Osteoblast (primary cell): ENCODE data around the gene SBF1. TPM values are rescaled to one million over a fixed set of nuclear protein-coding genes. Genes with fewer than 3 reads are reported as not detected.

Source experiments
- DNase-seq: peaks from one replicate; pipeline ENCODE4 v3.0.0; 2011; ENCODE audit warnings: low spot score, mixed read lengths; ENCODE audit not compliant: insufficient read length; ENCODE audit errors: missing footprints
- H2AFZ ChIP-seq: 2 replicates; pipeline ENCODE4 v1.6.0; 2011; ENCODE audit warnings: mild to moderate bottlenecking, low read length
- H3K27ac ChIP-seq: 2 replicates; pipeline ENCODE4 v1.5.1; 2011; ENCODE audit warnings: mild to moderate bottlenecking, low read depth, low read length, moderate library complexity
- H3K27me3 ChIP-seq: 2 replicates; pipeline ENCODE4 v1.6.0; 2012; ENCODE audit warnings: mild to moderate bottlenecking, control low read depth, inconsistent platforms, low read length, moderate library complexity; ENCODE audit not compliant: insufficient read depth
- H3K36me3 ChIP-seq: 2 replicates; pipeline ENCODE4 v1.5.1; 2011; ENCODE audit warnings: mild to moderate bottlenecking, low read length, control low read depth, moderate library complexity; ENCODE audit not compliant: insufficient read depth
- H3K4me1 ChIP-seq: 2 replicates; pipeline ENCODE4 v1.5.1; 2011; ENCODE audit warnings: mild to moderate bottlenecking, low read length, control low read depth, moderate library complexity; ENCODE audit not compliant: insufficient read depth
- H3K4me2 ChIP-seq: 2 replicates; pipeline ENCODE4 v1.6.0; 2011; ENCODE audit warnings: mild to moderate bottlenecking, low read length; ENCODE audit not compliant: insufficient read depth
- H3K4me3 ChIP-seq: fragments of 200-600 bp; sonication (generic); 3 replicates; pipeline ENCODE4 v1.5.1; 2012; ENCODE audit warnings: mild to moderate bottlenecking, low read length, inconsistent platforms; ENCODE audit not compliant: insufficient read depth
- H3K79me2 ChIP-seq: 2 replicates; pipeline ENCODE4 v1.6.0; 2012; ENCODE audit warnings: mild to moderate bottlenecking, low read length, control low read depth, inconsistent platforms; ENCODE audit not compliant: insufficient read depth
- H3K9me3 ChIP-seq: 2 replicates; pipeline ENCODE4 v1.5.1; 2011; ENCODE audit warnings: low read depth, low read length, control low read depth
- H4K20me1 ChIP-seq: 2 replicates; pipeline ENCODE4 v1.6.0; 2012; ENCODE audit warnings: mild to moderate bottlenecking, low read length, control low read depth; ENCODE audit not compliant: insufficient read depth
- total RNA-seq: library from RNA; depleted of rRNA; stranded (reverse); fragments of >200 nt; gene quantifications from 2 replicates; pipeline ENCODE4 v1.2.3, GENCODE V29; 2012
- TF ChIP-seq, protein P1 (sequence below): IDR thresholded peaks from 2 replicates; pipeline ENCODE4 v1.5.1; 2011; ENCODE audit warnings: mild to moderate bottlenecking, low read depth, low read length, moderate library complexity; ENCODE audit errors: extremely low read depth

SBF1 gene
- total RNA-seq, 1 donor: 93.0 TPM

DNA sequence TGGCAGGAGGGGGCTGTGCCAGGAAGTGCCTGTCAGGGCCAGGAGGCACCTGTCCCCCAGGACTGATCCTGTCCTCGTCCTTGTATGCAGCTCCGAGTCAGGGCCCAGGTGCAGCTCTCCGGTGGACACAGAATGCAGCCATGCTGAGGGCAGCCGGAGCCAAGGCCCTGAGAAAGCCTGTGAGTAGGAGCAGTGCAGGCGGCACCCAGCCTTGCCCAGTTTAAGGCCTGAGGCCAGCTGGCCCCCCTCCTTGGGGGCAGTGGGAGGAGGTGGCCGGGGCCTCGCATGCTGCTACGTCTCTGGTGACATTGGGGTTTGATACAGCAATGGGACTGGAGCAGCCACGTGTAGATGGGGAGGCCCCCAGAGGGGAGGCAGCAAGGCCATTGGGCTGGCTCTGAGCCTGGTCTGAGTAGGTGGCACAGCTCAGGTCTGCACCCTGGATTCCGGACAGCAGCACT is 34.9 kb downstream of the SBF1 start:
- Histone ChIP-seq H3K4me2 (no peak overlapping the region), H3K36me3 (peaks cover 25% of the 10 kb centered on the region)

DNA sequence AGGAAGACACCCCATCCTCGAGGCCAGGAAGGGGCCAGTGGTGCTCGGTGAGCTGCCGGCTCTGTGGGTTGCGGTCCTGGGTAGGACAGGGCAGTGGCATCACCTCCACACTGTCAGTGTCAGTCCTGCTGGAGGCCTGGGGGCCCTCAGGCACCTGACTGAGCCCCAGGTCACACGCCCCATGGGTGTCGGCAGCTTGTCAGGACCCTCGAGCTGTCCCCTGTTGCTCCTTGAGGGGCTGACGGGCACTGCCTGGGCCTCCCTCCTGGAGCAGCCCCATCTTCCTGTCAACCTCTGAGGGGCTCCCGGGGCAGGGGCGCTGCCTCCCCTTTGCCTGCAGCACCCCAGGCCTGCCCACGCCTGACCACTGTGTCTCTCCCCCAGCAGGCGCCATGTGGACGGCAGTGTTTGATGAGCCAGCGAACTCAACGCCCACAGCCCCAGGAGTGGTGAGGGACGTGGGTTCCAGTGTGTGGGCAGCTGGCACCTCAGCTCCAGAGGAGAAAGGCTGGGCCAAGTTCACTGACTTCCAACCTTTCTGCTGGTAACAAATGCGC is 35.4 kb downstream of the SBF1 start:
- no peak for DNase-seq
- H3K4me2 ChIP-seq: no peak overlapping the region
- TF ChIP-seq, protein P1, sequence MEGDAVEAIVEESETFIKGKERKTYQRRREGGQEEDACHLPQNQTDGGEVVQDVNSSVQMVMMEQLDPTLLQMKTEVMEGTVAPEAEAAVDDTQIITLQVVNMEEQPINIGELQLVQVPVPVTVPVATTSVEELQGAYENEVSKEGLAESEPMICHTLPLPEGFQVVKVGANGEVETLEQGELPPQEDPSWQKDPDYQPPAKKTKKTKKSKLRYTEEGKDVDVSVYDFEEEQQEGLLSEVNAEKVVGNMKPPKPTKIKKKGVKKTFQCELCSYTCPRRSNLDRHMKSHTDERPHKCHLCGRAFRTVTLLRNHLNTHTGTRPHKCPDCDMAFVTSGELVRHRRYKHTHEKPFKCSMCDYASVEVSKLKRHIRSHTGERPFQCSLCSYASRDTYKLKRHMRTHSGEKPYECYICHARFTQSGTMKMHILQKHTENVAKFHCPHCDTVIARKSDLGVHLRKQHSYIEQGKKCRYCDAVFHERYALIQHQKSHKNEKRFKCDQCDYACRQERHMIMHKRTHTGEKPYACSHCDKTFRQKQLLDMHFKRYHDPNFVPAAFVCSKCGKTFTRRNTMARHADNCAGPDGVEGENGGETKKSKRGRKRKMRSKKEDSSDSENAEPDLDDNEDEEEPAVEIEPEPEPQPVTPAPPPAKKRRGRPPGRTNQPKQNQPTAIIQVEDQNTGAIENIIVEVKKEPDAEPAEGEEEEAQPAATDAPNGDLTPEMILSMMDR: no peak
- no peaks in the 10 kb centered on the region for H3K79me2 ChIP-seq
- H3K27ac ChIP-seq: no peak overlapping the region
- H3K9me3 ChIP-seq: no peaks in the 10 kb centered on the region
- H3K27me3 ChIP-seq: no peaks in the 10 kb centered on the region
- no peak overlapping the region for H2AFZ ChIP-seq
- peaks cover 2% of the 10 kb centered on the region for H3K4me1 ChIP-seq
- H4K20me1 ChIP-seq: peaks cover 10% of the 10 kb centered on the region
- no peak overlapping the region for H3K4me3 ChIP-seq
- H3K36me3 ChIP-seq: peaks cover 26% of the 10 kb centered on the region

More for the DNA sequence above, 34.9 kb downstream of the SBF1 start:
- no peak for DNase-seq
- Histone ChIP-seq H3K79me2 (no peaks in the 10 kb centered on the region), H3K9me3 (no peaks in the 10 kb centered on the region), H3K4me3 (no peak overlapping the region), H2AFZ (no peak overlapping the region), H3K27ac (no peak overlapping the region), H3K27me3 (no peaks in the 10 kb centered on the region), H4K20me1 (peaks cover 10% of the 10 kb centered on the region), H3K4me1 (peaks cover 7% of the 10 kb centered on the region)
- TF ChIP-seq, protein P1: no peak

DNA sequence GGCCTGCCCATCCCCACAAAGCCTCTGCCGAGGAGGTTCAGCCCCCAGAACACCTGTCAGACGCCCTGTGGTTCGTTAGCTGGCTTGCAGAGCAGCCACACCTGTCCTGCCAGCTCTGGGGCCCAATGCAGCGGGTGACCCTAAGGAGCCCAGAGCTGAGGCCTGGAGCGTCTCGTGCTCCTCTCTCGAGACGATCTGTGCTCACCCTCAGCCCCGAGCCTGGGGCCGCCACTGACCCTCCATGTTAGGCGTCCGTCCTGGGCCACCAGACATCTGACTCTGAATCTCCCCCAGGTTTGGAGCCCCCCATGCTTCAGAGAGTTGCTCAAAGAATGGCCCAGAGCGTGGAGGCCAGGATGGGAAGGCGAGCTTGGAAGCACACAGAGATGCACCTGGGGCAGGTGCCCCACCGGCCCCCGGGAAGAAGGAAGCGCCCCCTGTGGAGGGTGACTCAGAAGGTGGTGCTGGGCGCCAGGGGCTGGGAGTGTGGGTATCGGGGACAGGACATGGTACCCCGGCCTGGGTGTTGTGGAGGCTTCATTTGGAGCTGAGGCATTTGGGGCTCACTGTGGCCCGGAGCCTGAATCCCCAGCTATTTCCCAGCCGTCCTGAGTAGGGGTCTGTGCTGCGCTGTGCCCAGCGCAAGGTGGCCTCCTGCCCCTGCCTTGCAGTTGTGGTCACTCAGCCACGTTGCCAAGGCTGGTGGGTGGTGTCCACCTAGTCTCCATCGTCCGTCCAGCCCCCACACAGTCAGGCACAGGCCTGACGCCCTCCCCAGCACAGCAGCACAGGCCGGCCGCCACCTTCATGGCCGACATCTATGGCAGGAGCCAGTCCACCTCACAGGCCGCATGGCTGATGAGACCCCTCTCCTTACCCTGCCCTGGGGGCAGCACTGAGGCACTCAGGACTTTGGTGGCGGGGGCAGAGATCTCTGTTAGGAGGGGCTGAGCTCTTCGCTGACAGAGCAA is 36.2 kb downstream of the SBF1 start:
- Histone ChIP-seq H3K27me3 (no peaks in the 10 kb centered on the region), H3K4me1 (no peaks in the 10 kb centered on the region), H2AFZ (no peak overlapping the region), H3K4me2 (no peak overlapping the region), H4K20me1 (peaks cover 4% of the 10 kb centered on the region), H3K79me2 (no peaks in the 10 kb centered on the region), H3K36me3 (peaks cover 26% of the 10 kb centered on the region), H3K27ac (no peak overlapping the region), H3K9me3 (no peaks in the 10 kb centered on the region), H3K4me3 (no peak overlapping the region)
- DNase-seq: no peak
- TF ChIP-seq, protein P1: no peak
